Esophagus squamous epithelium (tissue), 4 donors: ENCODE results near the gene ITPR3.

Experiments
- POLR2A ChIP-seq, 4 donors: fragments of 450-650 bp; IDR thresholded peaks; one replicate each; pipeline ENCODE4 v1.6.1; 2017; ENCODE audit warnings: antibody characterized with exemption in 4 of 4, mild to moderate bottlenecking in 4 of 4, moderate library complexity in 3 of 4
- TF ChIP-seq, protein P1 (sequence below), 6 experiments: fragments of 450-650 bp in 4 of 6; fragments of 200-600 bp in 2 of 6; sonication (generic) in 2 of 6; IDR thresholded peaks; one replicate each; pipeline ENCODE4 v1.5.1; 2016 to 2019; ENCODE audit warnings: antibody characterized with exemption in 6 of 6, mild to moderate bottlenecking in 4 of 6, moderate library complexity in 4 of 6

DNA sequence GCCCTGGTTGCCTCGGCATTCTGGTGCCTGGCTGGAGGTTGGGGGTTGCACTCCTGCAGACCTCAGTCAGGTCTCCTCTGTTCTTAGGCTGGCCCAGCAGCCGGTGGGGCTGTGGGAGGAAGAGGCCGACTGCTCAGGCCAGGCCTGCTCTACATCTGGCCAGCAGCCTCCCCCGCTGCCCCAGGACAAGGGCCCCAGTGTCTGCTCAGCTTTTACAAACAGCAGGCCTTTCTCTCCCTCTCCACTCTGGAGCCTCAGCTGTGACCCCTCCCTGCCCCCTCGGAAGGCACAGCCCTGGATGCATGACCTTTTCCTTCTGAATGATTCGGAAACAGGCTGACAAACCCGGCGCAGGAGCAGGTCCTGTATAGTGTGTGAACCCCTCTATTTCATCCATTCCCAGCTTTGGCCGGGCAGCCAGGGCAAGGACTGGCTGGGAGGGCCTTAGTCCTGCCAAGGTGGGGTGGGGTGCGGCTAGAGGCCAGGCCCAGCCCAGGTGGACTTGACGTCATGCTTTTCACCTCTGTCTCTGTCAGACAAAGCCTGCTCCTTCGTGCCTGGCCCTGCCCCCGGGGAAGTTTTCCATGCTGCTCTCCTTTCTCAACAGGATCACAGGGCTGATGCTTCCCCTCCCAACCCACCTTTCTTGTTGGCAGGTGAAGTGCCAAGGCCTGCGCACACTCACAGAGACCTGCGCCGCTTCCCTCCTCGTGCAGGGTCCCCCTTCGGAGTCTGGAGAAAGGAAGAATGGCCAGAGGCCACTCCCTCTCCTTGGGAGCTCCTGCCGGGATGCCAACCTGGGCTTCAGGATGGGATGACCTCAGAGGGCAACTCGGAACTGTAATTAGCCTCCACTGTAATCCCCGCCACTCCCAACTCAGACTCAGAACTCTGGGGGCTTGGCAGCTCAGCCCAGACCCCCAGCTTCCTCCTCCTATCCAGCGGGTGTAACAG is 10.1 kb upstream of the ITPR3 start:
- TF ChIP-seq, protein P1, sequence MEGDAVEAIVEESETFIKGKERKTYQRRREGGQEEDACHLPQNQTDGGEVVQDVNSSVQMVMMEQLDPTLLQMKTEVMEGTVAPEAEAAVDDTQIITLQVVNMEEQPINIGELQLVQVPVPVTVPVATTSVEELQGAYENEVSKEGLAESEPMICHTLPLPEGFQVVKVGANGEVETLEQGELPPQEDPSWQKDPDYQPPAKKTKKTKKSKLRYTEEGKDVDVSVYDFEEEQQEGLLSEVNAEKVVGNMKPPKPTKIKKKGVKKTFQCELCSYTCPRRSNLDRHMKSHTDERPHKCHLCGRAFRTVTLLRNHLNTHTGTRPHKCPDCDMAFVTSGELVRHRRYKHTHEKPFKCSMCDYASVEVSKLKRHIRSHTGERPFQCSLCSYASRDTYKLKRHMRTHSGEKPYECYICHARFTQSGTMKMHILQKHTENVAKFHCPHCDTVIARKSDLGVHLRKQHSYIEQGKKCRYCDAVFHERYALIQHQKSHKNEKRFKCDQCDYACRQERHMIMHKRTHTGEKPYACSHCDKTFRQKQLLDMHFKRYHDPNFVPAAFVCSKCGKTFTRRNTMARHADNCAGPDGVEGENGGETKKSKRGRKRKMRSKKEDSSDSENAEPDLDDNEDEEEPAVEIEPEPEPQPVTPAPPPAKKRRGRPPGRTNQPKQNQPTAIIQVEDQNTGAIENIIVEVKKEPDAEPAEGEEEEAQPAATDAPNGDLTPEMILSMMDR (IDR thresholded peaks at IDR 0.05) = no peak
- no peak for TF ChIP-seq POLR2A (IDR thresholded peaks at IDR 0.05)
